Mononuclear cell (primary cell): ENCODE data around the gene RUBCNL. TPM values are rescaled to one million over a fixed set of nuclear protein-coding genes. Genes with fewer than 3 reads are reported as not detected.

ENCODE experiments used
- H3K27me3 ChIP-seq: 2 replicates; pipeline ENCODE4 v1.6.0; 2011; ENCODE audit warnings: low read length, control low read depth; ENCODE audit not compliant: insufficient read depth
- H3K4me1 ChIP-seq: 2 replicates; pipeline ENCODE4 v1.5.1; 2011; ENCODE audit warnings: mild to moderate bottlenecking, low read length, control low read depth; ENCODE audit not compliant: insufficient read depth
- H3K4me3 ChIP-seq: 2 replicates; pipeline ENCODE4 v1.5.1; 2011; ENCODE audit warnings: mild to moderate bottlenecking, low read length, moderate library complexity
- H3K9me3 ChIP-seq: 2 replicates; pipeline ENCODE4 v1.5.1; 2011; ENCODE audit warnings: low read depth, mild to moderate bottlenecking, control low read depth, low read length
- total RNA-seq: library from RNA; depleted of rRNA; stranded (reverse); fragments of >200 nt; gene quantifications from one replicate; pipeline ENCODE4 v1.2.3, GENCODE V29; 2012

The RUBCNL gene
- total RNA-seq, 1 donor = 12.6 TPM

GRCh38 chr13:46313432-46314257, 73.4 kb downstream of the RUBCNL start:
- Histone ChIP-seq H3K4me3 (no peak overlapping the region), H3K27me3 (no peaks in the 10 kb centered on the region), H3K4me1 (peaks cover 17% of the 10 kb centered on the region), H3K9me3 (no peaks in the 10 kb centered on the region)

- no peaks in the 10 kb centered on the region for H3K9me3 ChIP-seq
- no peaks in the 10 kb centered on the region for H3K27me3 ChIP-seq
- peaks cover 15% of the 10 kb centered on the region for H3K4me1 ChIP-seq
- H3K4me3 ChIP-seq = no peak overlapping the region
These were observed 74.0 kb downstream of the RUBCNL start for GRCh38 chr13:46313024-46313423.

- no peaks in the 10 kb centered on the region for H3K27me3 ChIP-seq
- peaks cover 15% of the 10 kb centered on the region for H3K4me1 ChIP-seq
- H3K9me3 ChIP-seq = no peaks in the 10 kb centered on the region
- H3K4me3 ChIP-seq = no peak overlapping the region
These were observed 75.8 kb downstream of the RUBCNL start for GRCh38 chr13:46311217-46311616.

- no peak overlapping the region for H3K4me3 ChIP-seq
- no peaks in the 10 kb centered on the region for H3K9me3 ChIP-seq
- no peaks in the 10 kb centered on the region for H3K27me3 ChIP-seq
- H3K4me1 ChIP-seq = peaks cover 15% of the 10 kb centered on the region
These were observed 77.0 kb downstream of the RUBCNL start for GRCh38 chr13:46310066-46310465.

- H3K4me1 ChIP-seq = peaks cover 14% of the 10 kb centered on the region
- no peaks in the 10 kb centered on the region for H3K9me3 ChIP-seq
- no peaks in the 10 kb centered on the region for H3K27me3 ChIP-seq
- H3K4me3 ChIP-seq = no peak overlapping the region
These were observed 79.5 kb downstream of the RUBCNL start for GRCh38 chr13:46307554-46307953.

- H3K4me3 ChIP-seq = no peak overlapping the region
- no peaks in the 10 kb centered on the region for H3K27me3 ChIP-seq
- peaks cover 6% of the 10 kb centered on the region for H3K9me3 ChIP-seq
- H3K4me1 ChIP-seq = peaks cover 13% of the 10 kb centered on the region
These were observed 82.5 kb downstream of the RUBCNL start for GRCh38 chr13:46304546-46304945.

GRCh38 chr13:46303742-46304385, 83.2 kb downstream of the RUBCNL start:
- H3K4me3 ChIP-seq = no peak overlapping the region
- peaks cover 6% of the 10 kb centered on the region for H3K9me3 ChIP-seq
- H3K27me3 ChIP-seq = no peaks in the 10 kb centered on the region

GRCh38 chr13:46297361-46297811, 89.7 kb downstream of the RUBCNL start:
- H3K4me1 ChIP-seq = peaks cover 48% of the 10 kb centered on the region
- H3K9me3 ChIP-seq = peaks cover 6% of the 10 kb centered on the region
- H3K4me3 ChIP-seq = no peak overlapping the region

More at GRCh38 chr13:46303742-46304385, 83.2 kb downstream of the RUBCNL start:
- H3K4me1 ChIP-seq = peaks cover 13% of the 10 kb centered on the region

GRCh38 chr13:46296921-46297320, 90.1 kb downstream of the RUBCNL start:
- Histone ChIP-seq H3K4me1 (peaks cover 48% of the 10 kb centered on the region), H3K27me3 (no peaks in the 10 kb centered on the region), H3K4me3 (no peak overlapping the region), H3K9me3 (peaks cover 6% of the 10 kb centered on the region)

More at GRCh38 chr13:46297361-46297811, 89.7 kb downstream of the RUBCNL start:
- no peaks in the 10 kb centered on the region for H3K27me3 ChIP-seq

GRCh38 chr13:46296115-46296822, 90.8 kb downstream of the RUBCNL start:
- Histone ChIP-seq H3K4me1 (peaks cover 48% of the 10 kb centered on the region), H3K4me3 (no peak overlapping the region), H3K9me3 (peaks cover 6% of the 10 kb centered on the region), H3K27me3 (no peaks in the 10 kb centered on the region)

- no peaks in the 10 kb centered on the region for H3K27me3 ChIP-seq
- peaks cover 48% of the 10 kb centered on the region for H3K4me1 ChIP-seq
- peaks cover 6% of the 10 kb centered on the region for H3K9me3 ChIP-seq
- H3K4me3 ChIP-seq = no peak overlapping the region
These were observed 91.4 kb downstream of the RUBCNL start for GRCh38 chr13:46295491-46296114.

GRCh38 chr13:46293436-46293835, 93.6 kb downstream of the RUBCNL start:
- H3K4me1 ChIP-seq = peaks cover 54% of the 10 kb centered on the region

More at GRCh38 chr13:46293436-46293835, 93.6 kb downstream of the RUBCNL start:
- H3K9me3 ChIP-seq = no peaks in the 10 kb centered on the region
- no peak overlapping the region for H3K4me3 ChIP-seq
- H3K27me3 ChIP-seq = no peaks in the 10 kb centered on the region
